H1 (cell line): Measurements from ENCODE around the gene STAC2. TPM values are rescaled to one million over a fixed set of nuclear protein-coding genes. Genes with fewer than 3 reads are reported as not detected.

Experiments
- KDM5A ChIP-seq: fragments of 200-600 bp; IDR thresholded peaks from 2 replicates; pipeline ENCODE4 v1.7.1; 2012; ENCODE audit warnings: mild to moderate bottlenecking, low read length, inconsistent platforms, mixed read lengths
- NANOG ChIP-seq: IDR thresholded peaks from 2 replicates; pipeline ENCODE4 v1.6.1; 2011; ENCODE audit warnings: low read length, low read depth, mild to moderate bottlenecking, inconsistent platforms; ENCODE audit not compliant: insufficient read depth, poor library complexity, severe bottlenecking
- SIX5 ChIP-seq: IDR thresholded peaks from 2 replicates; pipeline ENCODE4 v1.6.1; 2011; ENCODE audit warnings: mild to moderate bottlenecking, low read depth, low read length
- polyA plus RNA-seq, 7 experiments: library from polyadenylated mRNA; depleted of rRNA in 3 of 7; stranded (reverse) in 5 of 7; unstranded in 2 of 7; fragments of >200 nt in 5 of 7; fragments of 200-250 nt in 2 of 7; gene quantifications; 1 replicate in 5 of 7; 2 replicates in 1 of 7; 4 replicates in 1 of 7; pipeline versions ENCODE4 v1.2.1 to v1.2.3, GENCODE V29; 2011 to 2013; ENCODE audit warnings: missing spikeins in 2 of 7, mixed read lengths in 2 of 7
- total RNA-seq: library from RNA; stranded (reverse); fragmentation: NEBNext Ultra II Directional; extraction: Animal tissue kit (Norgen Biotek cat#: 25700); gene quantifications from 2 replicates; pipeline ENCODE4 v1.2.1, GENCODE V29; 2021

Gene STAC2
- total and polyA plus RNA-seq, 2 of the 8 experiments (the other 6 are each of a cell fraction or from before 2014, with no cell fraction given), result 1.5 to 6.0 TPM

DNA sequence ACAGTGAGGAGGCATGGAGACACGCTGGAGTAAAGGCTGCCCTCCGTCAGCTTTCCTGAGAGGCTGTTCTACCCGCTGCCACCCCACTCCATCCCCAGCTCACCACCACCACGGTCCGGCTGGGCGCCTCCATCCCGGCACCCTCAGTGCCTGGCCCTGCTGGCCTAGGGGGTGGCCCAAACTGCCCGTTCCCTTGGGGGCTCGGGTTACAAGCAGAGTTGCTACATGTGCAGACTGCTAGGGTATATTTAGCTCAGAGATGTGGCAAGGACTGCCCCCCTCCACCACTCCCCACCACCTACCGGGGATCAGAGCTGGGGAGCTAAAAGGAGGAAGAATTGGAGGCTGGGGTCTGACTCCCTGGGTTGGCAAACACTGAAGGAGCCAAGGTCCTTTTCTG lies 32.4 kb downstream of the STAC2 start (continued):
- TF ChIP-seq KDM5A (no peak), NANOG (no peak), SIX5 (no peak)
- TF ChIP-seq, all 59 proteins: peak for 0
